ENCODE results near the gene MKNK1.

MKNK1 gene

DNA sequence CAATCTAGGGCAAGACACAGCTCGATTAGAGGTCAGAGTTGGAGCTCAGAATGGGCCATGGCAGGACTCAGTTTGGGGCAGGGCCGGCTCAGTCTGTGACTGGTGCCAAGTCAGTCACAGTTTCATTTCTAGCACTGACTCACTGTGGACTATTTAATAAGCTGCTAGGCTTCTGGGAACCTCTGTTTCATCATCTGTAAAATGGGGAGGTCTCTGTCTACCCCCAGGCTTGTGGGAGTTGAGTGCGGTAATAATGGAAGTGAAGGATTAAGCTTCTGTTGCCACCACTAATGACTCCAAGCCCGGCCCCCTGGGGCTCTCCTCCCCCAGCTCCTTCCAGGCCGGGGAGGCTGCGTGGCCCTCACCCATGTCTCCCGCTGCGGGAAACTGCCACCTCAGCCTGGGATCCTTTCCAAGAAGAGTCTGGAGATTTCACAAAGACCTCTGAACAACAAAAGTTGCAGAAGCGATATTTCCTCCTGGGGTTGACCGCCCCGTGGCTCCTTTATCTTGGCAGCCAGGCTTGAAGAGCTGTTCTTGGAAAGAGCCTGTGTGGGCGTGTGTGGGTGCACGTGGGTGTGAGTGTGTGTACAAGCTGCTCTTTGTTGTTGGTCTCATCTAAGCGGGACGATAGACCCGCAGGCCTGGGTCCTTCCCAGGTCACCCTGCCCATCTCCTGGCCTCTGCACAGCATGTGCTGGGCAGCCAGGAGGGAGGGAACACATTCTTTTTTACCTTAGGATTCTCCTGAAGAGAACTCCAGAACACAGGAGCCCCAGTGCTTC lies 81.7 kb downstream of the MKNK1 start:
- no peak for DNase-seq (ENCODE audit: low read depth)

- DNase-seq (ENCODE audit: low read depth) = no peak
Observed at GRCh38 chr1:46521414-46521813, 82.7 kb downstream of the MKNK1 start.

DNA sequence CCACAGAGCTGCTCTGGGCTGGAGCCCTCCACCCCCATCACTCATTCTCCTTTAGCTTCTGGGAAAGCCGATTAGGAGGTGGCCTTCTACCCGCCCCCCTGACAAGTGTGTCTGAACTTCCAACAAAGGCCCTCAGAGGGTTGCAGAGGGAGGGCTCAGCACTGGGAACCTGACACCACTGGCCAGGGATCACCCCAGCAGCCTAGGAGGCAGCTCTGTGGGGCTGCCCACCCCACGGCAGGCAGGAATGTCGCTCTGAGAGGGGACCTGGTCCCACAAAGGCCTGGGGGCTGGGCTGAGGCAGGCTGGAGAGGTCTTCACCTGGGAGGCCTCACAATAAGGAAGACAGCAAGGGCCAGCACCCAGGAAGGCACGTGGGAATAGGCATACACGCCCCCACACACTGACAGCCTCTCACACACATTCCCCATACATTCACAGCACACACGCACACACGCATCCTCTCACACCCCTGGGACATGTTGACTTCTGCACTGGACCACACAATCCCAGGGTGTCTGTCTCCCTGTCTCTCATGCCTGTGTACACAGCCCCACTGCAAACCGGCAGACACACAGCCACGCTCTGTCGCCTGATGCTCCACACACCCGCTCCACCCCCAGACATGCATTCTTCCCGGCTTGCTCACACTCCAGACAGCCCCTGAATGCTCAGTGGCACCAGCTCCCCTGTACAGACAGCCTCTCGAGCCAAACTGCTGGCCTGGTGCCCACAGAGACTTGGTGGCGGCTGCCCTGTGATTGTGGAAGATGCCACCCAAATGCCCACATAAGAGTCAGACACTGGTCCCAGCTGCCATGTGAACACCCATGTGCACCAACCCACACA lies 83.8 kb downstream of the MKNK1 start:
- no peak for DNase-seq (ENCODE audit: low read depth)

- no peak for DNase-seq (ENCODE audit: low read depth)
Observed at GRCh38 chr1:46519209-46519608, 84.9 kb downstream of the MKNK1 start.

- no peak for DNase-seq (ENCODE audit: low read depth)
Observed at GRCh38 chr1:46517932-46518498, 86.1 kb downstream of the MKNK1 start.

GRCh38 chr1:46517010-46517600 lies 87.0 kb downstream of the MKNK1 start:
- DNase-seq (ENCODE audit: low read depth) = no peak

DNA sequence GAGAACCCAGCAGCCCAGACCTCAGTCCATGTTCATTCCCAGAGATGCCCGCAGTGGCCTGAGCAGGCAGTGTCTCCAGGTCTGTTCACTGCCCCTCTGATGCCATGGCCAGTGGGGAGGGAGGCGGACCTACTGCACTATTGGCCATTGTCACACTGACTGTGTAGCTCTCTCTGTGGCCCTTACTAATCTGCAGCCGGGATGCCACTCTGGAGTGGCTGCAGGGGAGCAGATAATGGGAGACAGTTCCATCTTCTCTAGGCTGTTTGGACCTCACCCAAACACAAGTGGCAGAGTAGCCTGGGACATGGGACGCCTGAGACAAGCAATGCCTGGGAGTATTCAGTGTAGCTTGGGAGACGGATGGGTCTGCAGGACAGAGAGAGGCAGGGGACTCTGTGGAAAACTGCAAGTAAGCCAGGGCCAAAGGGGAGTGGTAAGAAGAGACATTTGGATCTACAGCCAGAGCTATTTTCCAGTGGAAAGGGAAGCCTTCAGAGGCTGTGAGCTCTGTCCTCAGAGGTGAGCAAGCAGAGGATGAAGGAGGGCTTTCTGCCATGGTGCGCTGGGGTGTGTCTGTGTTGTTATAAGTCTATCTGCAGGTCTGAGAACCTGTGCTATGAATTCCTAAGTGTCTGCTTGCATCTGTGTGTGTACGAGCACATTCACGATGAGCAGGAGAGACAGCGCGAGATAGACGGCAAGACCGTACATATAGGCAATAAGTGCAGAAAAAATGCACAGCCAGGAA lies 87.7 kb downstream of the MKNK1 start:
- no peak for DNase-seq (ENCODE audit: low read depth)

GRCh38 chr1:46515576-46515975 lies 88.5 kb downstream of the MKNK1 start:
- DNase-seq (ENCODE audit: low read depth) = no peak

- DNase-seq (ENCODE audit: low read depth) = no peak
Observed at GRCh38 chr1:46513536-46513935, 90.5 kb downstream of the MKNK1 start.

GRCh38 chr1:46512792-46513190 lies 91.3 kb downstream of the MKNK1 start:
- no peak for DNase-seq (ENCODE audit: low read depth)

GRCh38 chr1:46512135-46512791 lies 91.8 kb downstream of the MKNK1 start:
- no peak for DNase-seq (ENCODE audit: low read depth)

DNA sequence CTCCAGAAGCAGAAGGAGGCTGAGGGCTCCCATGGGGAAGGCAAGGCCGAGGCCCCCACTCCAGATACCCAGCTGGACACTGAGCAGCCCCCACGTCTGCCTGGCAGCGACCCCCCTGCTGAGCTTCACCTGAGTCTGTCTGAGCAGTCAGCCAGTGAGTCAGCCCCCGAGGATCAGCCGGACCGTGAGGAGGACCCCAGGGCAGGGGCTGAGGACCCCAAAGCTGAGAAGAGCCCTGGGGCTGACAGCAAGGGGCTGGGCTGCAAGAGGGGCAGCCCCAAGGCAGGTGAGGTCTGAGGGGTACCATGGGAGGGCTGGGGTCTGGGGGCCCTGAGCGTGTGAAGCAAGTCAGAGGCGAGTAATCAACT lies 93.1 kb downstream of the MKNK1 start:
- no peak for DNase-seq (ENCODE audit: low read depth)

- no peak for DNase-seq (ENCODE audit: low read depth)
Observed at GRCh38 chr1:46510341-46510997, 93.6 kb downstream of the MKNK1 start.

DNA sequence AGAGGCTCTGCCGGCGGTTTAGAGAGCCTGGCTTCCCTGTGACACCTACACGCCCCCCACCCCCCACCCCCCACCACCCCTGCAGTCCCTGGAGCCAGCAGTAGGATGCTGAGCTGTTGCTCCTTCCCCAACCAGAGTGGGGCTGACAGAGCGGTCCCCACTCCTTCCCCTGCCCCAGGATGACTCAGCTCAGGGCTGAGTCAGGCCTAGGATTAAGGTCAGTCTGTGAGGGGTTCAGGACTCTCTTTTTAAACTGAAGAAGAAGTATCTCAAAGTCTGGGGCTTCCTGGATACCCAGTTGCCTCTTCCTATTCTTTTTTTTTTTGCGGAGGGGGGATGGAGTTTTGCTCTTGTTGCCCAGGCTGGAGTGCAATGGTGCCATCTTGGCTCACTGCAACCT lies 95.3 kb downstream of the MKNK1 start:
- no peak for DNase-seq (ENCODE audit: low read depth)

Measured in activated T-helper 1 cell treated with Interleukin-2 at 50 U/mL for 16 hours (primary cell).